Right renal pelvis (tissue), 4 donors: ENCODE data around the gene DSEL. TPM values are rescaled to one million over a fixed set of nuclear protein-coding genes. Genes with fewer than 3 reads are reported as not detected.

Source experiments
- DNase-seq, 4 donors: peaks; one replicate each; pipeline ENCODE4 v3.0.0-alpha.2; 2013; ENCODE audit warnings: low read depth in 4 of 4, low spot score in 3 of 4, missing footprints in 1 of 4
- polyA plus RNA-seq, 4 donors: library from polyadenylated mRNA; unstranded; fragments of 120-200 nt; gene quantifications; one replicate each; pipeline ENCODE4 v1.2.1, GENCODE V29; 2013; ENCODE audit not compliant: insufficient read length in 4 of 4

DSEL gene
- polyA plus RNA-seq, 4 donors: 20.6 to 24.5 (median 21.7) TPM

DNA sequence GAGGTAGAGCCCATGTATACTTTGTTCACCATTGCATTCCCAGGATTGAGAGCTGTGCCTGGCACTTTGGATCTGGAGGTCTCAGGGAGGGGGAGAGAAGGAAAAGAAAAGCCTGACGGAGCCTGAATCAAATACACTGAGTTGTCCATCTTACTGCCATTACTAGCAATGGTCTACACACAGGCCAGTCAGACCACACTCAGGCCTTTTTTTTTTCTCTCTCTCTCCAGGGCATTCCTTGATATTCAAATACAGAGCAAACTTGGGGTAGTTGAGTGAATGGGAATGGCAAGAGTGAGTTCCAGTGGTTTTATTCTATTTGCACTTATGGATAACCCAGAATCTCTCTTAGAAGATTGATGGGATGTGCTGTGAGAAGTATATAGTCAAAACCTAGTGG is 11.8 kb downstream of the DSEL start:
- no peak for DNase-seq

DNA sequence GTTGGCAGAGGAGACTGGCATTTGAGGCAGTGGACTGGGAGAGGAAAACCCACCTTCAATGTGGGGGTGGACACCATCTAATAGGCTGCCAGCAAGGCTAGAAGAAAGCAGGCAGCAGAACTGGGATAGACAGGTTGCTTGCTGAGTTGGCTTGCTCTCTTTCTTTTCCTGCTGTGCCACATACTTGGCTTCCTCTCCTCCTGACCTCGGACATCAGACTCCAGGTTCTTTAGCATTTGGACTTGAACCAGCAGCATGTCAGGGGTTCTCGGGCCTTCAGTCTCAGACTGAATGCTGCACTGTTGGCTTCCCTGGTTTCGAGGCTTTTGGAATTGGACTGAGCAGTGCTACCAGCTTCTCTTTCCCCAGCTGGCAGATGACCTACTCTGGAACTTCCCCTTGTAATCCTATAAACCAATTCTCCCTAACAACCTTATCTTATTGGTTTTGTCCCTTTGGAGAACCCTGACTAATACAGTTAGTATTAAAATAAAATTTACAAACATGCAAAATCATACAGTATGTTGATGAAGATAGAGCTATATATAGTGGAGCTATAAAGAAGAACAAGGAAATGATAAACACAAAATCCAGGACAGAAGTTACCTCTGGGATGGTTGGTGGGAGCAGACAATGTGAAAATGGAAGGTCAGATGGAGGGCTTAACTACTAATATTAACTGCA is 15.9 kb downstream of the DSEL start:
- no peak for DNase-seq

DNA sequence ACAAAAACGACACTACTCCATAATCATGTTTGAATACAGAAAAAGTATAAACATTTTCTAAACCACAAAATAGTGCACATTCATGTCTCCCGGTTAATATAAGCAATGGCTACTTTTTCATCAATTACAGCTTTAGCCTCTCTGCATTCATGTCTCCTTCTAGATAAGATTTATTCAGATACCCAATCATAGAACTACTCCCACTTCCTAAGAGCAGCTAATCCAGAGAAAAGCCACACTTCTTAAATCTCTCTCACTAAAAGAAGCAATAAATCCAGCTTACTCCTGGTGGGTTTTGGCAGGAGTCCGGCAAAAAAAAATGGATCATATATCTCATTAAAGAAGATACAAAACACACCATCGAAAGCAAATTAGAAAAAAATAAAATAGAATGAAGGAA is 20.1 kb downstream of the DSEL start:
- no peak for DNase-seq

DNA sequence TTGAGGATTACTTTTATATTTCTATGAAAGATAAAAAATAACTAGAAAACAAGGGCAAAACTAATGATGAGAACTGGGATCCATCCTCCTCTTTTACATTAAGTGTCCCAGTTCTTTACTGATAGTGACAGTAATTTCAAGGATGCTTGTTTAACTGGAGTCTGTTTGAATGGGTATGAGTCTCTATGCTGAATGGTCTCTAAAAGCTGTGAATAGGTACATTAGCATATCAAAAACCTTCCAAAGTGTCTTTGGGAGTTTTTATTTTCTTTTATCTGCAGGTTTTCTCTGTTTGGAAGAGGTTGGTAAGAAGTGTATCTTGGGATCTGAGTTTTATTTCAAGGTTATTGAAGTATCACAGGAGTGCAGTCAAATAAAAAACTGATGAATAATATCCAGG is 30.0 kb downstream of the DSEL start:
- DNase-seq: no peak

DNA sequence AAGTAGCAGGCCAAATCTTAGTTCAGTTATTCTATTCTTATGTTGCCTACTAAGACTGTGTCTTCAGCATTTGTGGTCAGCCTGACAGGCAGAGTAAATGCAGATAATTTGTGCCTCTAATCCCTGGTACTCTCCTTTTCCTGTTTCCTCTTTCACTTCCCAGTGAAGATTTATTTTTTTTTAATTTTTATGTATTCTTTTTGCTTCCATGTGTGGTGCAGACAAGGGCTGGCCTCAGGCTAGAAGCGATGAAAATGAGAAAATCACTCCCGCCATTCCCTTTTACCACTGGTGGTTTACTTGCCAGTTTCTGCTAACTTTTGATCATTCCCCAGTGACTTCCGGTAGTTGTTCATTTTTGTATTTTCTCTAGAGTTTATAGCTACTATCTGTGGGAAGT is 30.9 kb downstream of the DSEL start:
- DNase-seq: no peak

DNA sequence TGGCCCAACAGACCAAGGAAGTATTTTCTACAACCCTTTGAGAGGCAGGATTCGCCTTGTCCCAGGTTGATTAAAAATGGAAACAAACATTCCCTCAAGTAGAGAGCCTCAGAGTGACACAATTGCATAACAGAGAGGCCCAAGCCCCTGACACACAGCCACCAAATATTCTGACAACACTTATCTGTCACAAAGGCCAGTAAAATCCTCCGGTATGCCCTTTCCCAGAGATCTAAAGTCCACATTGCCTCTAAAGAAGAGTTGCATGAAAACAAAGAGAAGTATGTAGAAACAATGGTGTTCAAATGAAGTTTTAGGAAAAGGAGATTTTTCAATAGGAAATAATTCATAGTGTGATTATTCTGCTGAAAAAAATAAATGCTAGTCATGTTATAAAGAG is 32.1 kb downstream of the DSEL start:
- DNase-seq: no peak

DNA sequence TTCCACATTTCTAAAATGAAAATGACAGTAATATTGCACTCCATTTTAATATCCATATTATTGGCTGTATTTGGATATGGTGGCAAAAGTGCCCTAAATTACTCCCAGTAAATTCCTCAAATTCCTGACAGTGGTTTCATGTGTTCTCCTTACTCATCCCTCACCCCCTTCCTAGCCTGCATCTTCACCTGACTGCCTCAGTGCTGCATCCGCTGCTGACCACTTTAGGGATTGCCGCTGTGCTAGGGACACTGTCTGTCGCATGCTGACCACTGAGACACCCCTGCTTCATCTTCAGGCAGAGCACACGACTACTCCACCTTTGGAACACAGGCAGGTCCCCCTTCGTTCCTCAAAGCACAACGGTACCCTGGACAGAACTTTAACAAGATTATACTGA is 32.6 kb downstream of the DSEL start:
- DNase-seq: no peak

DNA sequence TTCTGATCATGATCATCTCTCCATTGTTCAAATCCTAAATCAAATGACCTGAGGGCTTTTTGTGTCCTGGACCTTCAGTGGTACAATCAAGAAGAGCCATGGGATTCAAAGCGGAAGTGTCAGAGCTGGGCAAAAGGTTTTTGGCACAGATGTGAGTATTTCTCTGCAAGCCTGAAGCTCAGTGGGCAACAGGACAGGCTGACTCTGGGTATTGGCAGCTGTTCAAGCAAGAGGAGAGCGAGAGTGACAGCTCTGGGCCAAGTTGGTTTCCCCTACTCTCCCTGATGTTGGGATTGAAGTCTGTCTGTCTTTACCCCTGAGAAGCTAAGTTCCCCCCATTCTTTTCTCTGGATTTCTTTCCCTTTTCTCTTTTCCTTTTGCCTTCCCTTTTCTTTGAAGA is 33.3 kb downstream of the DSEL start:
- no peak for DNase-seq

DNA sequence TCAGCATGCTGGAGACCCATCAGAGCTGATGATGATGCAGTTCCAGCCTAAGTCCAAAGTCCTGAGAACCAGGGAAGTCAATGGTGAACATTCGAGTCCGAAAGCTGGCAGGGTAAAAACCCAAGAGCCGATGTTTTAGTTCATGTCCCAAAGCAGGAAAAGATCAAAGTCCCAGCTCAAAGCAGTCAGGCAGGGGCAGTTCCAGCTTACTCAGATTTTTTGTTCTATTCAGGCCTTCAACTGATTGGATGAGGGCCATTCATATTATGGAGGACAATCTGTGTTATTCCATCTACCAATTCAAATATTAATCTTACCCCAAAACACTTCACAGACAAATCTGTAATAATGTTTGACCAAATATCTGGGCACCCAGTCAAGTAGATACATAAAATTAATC is 38.3 kb downstream of the DSEL start:
- DNase-seq: no peak

DNA sequence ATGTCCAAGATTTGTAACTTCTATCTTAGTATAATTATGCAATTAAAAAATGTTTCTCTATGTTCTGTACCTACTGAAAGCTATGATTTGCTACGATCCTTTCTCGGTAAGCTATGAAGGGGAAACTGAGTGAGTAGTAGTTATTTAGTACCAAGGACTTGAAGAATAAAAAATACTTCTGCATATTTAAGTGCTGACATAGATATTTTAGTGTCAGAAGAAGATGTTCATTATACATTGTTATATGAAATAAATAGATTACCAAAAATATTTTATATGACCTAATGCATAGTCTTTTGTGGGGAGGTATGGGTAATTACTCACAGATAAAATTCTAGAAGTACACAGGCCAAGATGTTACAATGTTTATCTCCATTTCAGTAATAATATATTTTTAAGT is 39.0 kb downstream of the DSEL start:
- no peak for DNase-seq

DNA sequence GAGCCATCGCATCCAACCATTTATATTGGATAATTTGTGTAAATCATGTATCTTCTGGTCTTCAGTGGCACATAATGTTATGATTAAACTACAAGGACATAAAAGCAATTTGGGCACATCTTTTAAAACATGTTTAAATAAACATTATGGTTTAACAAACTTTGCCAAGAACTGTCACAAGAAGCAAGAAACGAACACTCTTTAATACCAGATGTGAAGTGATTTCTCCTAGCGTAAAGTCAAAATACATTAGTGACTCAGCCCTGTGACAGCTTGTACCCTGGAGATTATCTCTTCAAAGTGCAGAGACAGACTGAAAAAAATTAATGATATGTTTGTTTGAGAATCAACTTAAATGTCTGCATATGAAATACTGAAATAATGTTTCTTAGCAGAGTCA is 39.9 kb downstream of the DSEL start:
- no peak for DNase-seq

DNA sequence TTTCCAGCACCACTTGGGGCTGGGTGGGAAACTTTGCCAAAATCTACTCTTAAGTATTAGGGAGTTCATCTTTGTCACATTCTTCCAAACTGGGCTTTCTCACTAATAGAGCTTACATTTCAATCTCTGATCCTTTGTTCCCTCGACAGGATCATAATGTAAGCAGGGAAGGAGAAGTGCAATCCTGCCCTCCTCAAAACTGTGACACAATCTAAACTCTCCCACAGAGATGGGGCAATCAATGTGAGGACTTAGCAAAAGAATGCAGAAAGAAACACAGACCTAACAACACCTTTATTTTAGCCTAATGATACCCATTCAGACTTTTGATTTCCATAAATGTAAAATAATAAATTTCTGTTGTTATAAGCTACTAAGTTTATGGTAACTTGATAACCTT is 40.8 kb downstream of the DSEL start:
- no peak for DNase-seq

DNA sequence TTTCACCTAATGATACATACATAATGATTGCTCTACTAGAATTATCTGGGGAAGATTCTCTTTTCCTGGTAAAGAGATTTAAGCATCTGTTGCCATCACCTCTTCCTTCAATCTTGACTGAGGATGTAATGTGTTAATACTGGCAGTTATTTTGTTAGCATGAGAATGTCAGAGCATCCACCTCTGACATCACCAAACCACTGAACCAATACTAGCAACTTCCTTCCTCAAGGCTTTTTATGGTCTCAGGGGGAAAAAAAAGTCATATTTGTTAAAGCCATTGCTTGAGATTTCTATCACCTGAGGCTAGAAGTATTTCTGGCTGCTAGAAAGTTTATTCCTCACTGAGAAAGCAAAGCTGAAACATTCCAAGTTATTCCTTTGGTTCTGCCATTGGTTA is 48.5 kb downstream of the DSEL start:
- DNase-seq: no peak

DNA sequence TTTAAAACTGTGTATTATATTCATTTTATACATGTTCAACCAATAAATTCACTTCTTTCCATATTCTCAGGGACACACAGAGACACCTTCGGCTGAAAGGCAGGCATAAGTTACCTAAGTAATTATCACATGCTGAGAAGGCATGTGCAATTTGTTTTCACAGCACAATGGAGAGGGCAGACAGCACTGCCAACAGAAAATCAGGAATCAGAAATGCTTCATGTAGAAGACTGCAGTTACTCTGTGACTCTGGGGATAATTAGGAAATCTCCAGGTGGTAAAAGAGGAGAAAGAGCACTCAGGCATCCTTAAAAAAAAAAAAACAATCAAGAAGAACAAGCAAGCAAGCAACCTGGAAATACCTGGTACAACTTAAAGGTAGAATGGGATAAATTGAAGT is 49.3 kb downstream of the DSEL start:
- no peak for DNase-seq

DNA sequence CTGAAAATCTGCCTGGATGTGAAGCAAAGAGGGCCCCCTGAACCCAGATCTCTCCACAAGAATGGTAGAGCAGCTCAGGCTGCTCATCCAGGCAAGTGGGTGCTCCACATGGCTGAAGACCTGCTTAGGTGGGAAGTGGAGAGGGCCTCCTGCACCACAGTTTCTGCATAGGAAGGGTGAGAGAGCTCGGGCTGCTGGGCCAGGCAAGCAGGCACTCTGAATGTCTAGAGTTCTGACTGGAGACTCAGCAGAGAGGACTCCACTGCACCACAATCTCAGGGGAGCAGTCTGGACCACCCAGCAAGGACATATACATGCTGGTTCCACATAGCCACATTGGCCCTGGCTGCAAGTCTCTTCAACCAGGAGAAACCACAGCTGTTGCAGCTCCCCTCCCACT is 52.0 kb downstream of the DSEL start:
- DNase-seq: no peak

DNA sequence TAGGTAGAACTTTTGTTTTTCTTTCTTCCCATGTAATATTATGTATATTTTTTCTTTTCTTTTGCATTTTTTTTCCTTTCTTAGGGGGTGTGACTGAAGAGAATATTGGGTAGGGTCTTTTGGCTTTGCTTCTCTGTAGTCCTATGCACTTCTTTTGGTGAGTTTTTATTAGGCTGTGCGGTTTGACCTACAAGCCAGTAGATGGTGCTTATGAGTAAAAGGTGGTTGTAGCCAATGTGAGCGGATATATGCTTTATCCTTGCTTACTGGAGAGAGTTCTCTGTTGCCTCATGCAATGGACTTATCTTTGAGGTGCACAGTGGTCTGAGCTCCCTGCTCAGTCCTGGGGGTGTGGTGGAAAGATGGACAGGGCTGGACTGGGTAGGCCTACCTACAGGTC is 52.7 kb downstream of the DSEL start:
- no peak for DNase-seq

DNA sequence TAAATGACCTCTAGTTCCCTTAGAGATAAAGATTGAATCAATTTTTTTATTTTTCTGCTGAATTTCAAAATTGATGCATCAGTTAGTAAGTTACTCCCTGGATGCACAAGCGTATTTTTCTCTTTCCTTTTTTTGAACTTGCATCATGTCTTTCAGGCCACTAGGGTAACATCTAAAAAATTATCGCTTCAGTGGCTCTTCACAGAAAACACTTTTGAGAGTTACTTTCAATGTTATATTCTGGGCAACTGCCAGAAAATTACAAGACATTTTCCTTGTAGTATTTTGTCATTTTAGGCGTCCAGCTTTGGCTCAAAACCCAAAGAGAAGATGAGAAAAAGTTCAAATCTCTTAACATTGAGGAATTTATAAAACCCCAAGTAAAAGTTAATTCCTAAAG is 59.8 kb downstream of the DSEL start:
- no peak for DNase-seq
